ENCODE results near the gene CHRM4.

The CHRM4 gene

GRCh38 chr11:46343520-46343919 lies 48.1 kb downstream of the CHRM4 start:
- Mint-ChIP-seq H3K4me3 (no peak overlapping the region), H3K36me3 (ENCODE audit: insufficient read depth) (peaks cover 17% of the 10 kb centered on the region), H3K9me3 (no peaks in the 10 kb centered on the region), H3K27me3 (no peaks in the 10 kb centered on the region), H3K4me1 (peaks cover 33% of the 10 kb centered on the region), H3K27ac (ENCODE audit: low read depth) (no peak overlapping the region)
- ATAC-seq (replicated peaks; ENCODE audit: extremely low read depth, poor library complexity, severe bottlenecking) (no peak), DNase-seq (ENCODE audit: low spot score in 2 of 2) (no peak)

GRCh38 chr11:46342239-46342638 lies 49.3 kb downstream of the CHRM4 start:
- Mint-ChIP-seq H3K27ac (ENCODE audit: low read depth) (no peak overlapping the region), H3K27me3 (no peaks in the 10 kb centered on the region), H3K9me3 (no peaks in the 10 kb centered on the region), H3K4me1 (peaks cover 32% of the 10 kb centered on the region), H3K36me3 (ENCODE audit: insufficient read depth) (peaks cover 15% of the 10 kb centered on the region), H3K4me3 (no peak overlapping the region)
- DNase-seq (ENCODE audit: low spot score in 2 of 2) (no peak), ATAC-seq (replicated peaks; ENCODE audit: extremely low read depth, poor library complexity, severe bottlenecking) (no peak)

- Mint-ChIP-seq H3K36me3 (ENCODE audit: insufficient read depth) (peaks cover 7% of the 10 kb centered on the region), H3K4me3 (no peak overlapping the region), H3K27me3 (no peaks in the 10 kb centered on the region), H3K27ac (ENCODE audit: low read depth) (no peak overlapping the region), H3K4me1 (peaks cover 25% of the 10 kb centered on the region), H3K9me3 (no peaks in the 10 kb centered on the region)
- ATAC-seq (replicated peaks; ENCODE audit: extremely low read depth, poor library complexity, severe bottlenecking) (no peak), DNase-seq (ENCODE audit: low spot score in 2 of 2) (no peak)
Measured at GRCh38 chr11:46341454-46341853, 50.1 kb downstream of the CHRM4 start.

GRCh38 chr11:46339816-46340215 lies 51.8 kb downstream of the CHRM4 start:
- DNase-seq (ENCODE audit: low spot score in 2 of 2), result no peak
- H3K9me3 Mint-ChIP-seq, result no peaks in the 10 kb centered on the region
- peaks cover 15% of the 10 kb centered on the region for H3K27me3 Mint-ChIP-seq
- no peak for ATAC-seq (replicated peaks; ENCODE audit: extremely low read depth, poor library complexity, severe bottlenecking)
- H3K4me3 Mint-ChIP-seq, result no peak overlapping the region
- peaks cover 3% of the 10 kb centered on the region for H3K36me3 Mint-ChIP-seq (ENCODE audit: insufficient read depth)
- peak overlapping the region; percentile 4 for H3K27ac Mint-ChIP-seq (ENCODE audit: low read depth)
- peaks cover 8% of the 10 kb centered on the region for H3K4me1 Mint-ChIP-seq

GRCh38 chr11:46338988-46339666 lies 52.4 kb downstream of the CHRM4 start:
- no peak for ATAC-seq (replicated peaks; ENCODE audit: extremely low read depth, poor library complexity, severe bottlenecking)
- no peak for DNase-seq (ENCODE audit: low spot score in 2 of 2)
- H3K4me1 Mint-ChIP-seq, result peaks cover 7% of the 10 kb centered on the region
- no peaks in the 10 kb centered on the region for H3K9me3 Mint-ChIP-seq
- peaks cover 1% of the 10 kb centered on the region for H3K36me3 Mint-ChIP-seq (ENCODE audit: insufficient read depth)
- H3K27me3 Mint-ChIP-seq, result peaks cover 22% of the 10 kb centered on the region
- H3K27ac Mint-ChIP-seq (ENCODE audit: low read depth), result no peak overlapping the region
- H3K4me3 Mint-ChIP-seq, result no peak overlapping the region

- no peak overlapping the region for H3K27ac Mint-ChIP-seq (ENCODE audit: low read depth)
- peaks cover 27% of the 10 kb centered on the region for H3K27me3 Mint-ChIP-seq
- no peak overlapping the region for H3K4me3 Mint-ChIP-seq
- no peaks in the 10 kb centered on the region for H3K9me3 Mint-ChIP-seq
- peaks cover 7% of the 10 kb centered on the region for H3K4me1 Mint-ChIP-seq
- H3K36me3 Mint-ChIP-seq (ENCODE audit: insufficient read depth), result peaks cover 1% of the 10 kb centered on the region
- DNase-seq (ENCODE audit: low spot score in 2 of 2) (no peak), ATAC-seq (replicated peaks; ENCODE audit: extremely low read depth, poor library complexity, severe bottlenecking) (no peak)
Measured at GRCh38 chr11:46338636-46338987, 53.0 kb downstream of the CHRM4 start.

- no peak for ATAC-seq (replicated peaks; ENCODE audit: extremely low read depth, poor library complexity, severe bottlenecking)
- peaks cover 10% of the 10 kb centered on the region for H3K4me1 Mint-ChIP-seq
- no peak overlapping the region for H3K27ac Mint-ChIP-seq (ENCODE audit: low read depth)
- DNase-seq (ENCODE audit: low spot score in 2 of 2), result no peak
- H3K4me3 Mint-ChIP-seq, result no peak overlapping the region
- H3K9me3 Mint-ChIP-seq, result no peaks in the 10 kb centered on the region
- peaks cover 32% of the 10 kb centered on the region for H3K27me3 Mint-ChIP-seq
- peaks cover 4% of the 10 kb centered on the region for H3K36me3 Mint-ChIP-seq (ENCODE audit: insufficient read depth)
Measured at GRCh38 chr11:46337626-46338345, 53.8 kb downstream of the CHRM4 start.

GRCh38 chr11:46336563-46337180 lies 54.9 kb downstream of the CHRM4 start:
- no peak overlapping the region for H3K27ac Mint-ChIP-seq (ENCODE audit: low read depth)
- no peak overlapping the region for H3K4me3 Mint-ChIP-seq
- DNase-seq (ENCODE audit: low spot score in 2 of 2) (no peak), ATAC-seq (replicated peaks; ENCODE audit: extremely low read depth, poor library complexity, severe bottlenecking) (no peak)
- H3K9me3 Mint-ChIP-seq, result no peaks in the 10 kb centered on the region
- H3K4me1 Mint-ChIP-seq, result peaks cover 13% of the 10 kb centered on the region
- H3K36me3 Mint-ChIP-seq (ENCODE audit: insufficient read depth), result peaks cover 4% of the 10 kb centered on the region
- peaks cover 39% of the 10 kb centered on the region for H3K27me3 Mint-ChIP-seq

- Mint-ChIP-seq H3K27ac (ENCODE audit: low read depth) (no peak overlapping the region), H3K9me3 (no peaks in the 10 kb centered on the region), H3K27me3 (peaks cover 45% of the 10 kb centered on the region), H3K36me3 (ENCODE audit: insufficient read depth) (peaks cover 6% of the 10 kb centered on the region), H3K4me1 (peaks cover 19% of the 10 kb centered on the region), H3K4me3 (no peak overlapping the region)
- no peak for ATAC-seq (replicated peaks; ENCODE audit: extremely low read depth, poor library complexity, severe bottlenecking)
- no peak for DNase-seq (ENCODE audit: low spot score in 2 of 2)
Measured at GRCh38 chr11:46335890-46336562, 55.5 kb downstream of the CHRM4 start.

GRCh38 chr11:46335271-46335670 lies 56.3 kb downstream of the CHRM4 start:
- peaks cover 27% of the 10 kb centered on the region for H3K4me1 Mint-ChIP-seq
- DNase-seq (ENCODE audit: low spot score in 2 of 2) (no peak), ATAC-seq (replicated peaks; ENCODE audit: extremely low read depth, poor library complexity, severe bottlenecking) (no peak)
- H3K27ac Mint-ChIP-seq (ENCODE audit: low read depth), result no peak overlapping the region
- H3K27me3 Mint-ChIP-seq, result peaks cover 53% of the 10 kb centered on the region
- no peak overlapping the region for H3K4me3 Mint-ChIP-seq
- peaks cover 6% of the 10 kb centered on the region for H3K36me3 Mint-ChIP-seq (ENCODE audit: insufficient read depth)
- H3K9me3 Mint-ChIP-seq, result no peaks in the 10 kb centered on the region

GRCh38 chr11:46334211-46334610 lies 57.4 kb downstream of the CHRM4 start:
- Mint-ChIP-seq H3K4me1 (peaks cover 30% of the 10 kb centered on the region), H3K36me3 (ENCODE audit: insufficient read depth) (peaks cover 6% of the 10 kb centered on the region), H3K9me3 (no peaks in the 10 kb centered on the region), H3K4me3 (peak overlapping the region; percentile 58), H3K27me3 (peaks cover 63% of the 10 kb centered on the region), H3K27ac (ENCODE audit: low read depth) (no peak overlapping the region)
- DNase-seq (ENCODE audit: low spot score in 2 of 2) (no peak), ATAC-seq (replicated peaks; ENCODE audit: extremely low read depth, poor library complexity, severe bottlenecking) (no peak)
